Left lobe of liver (tissue), 2 donors: ENCODE measurements around the gene CDKN2A. TPM values are rescaled to one million over a fixed set of nuclear protein-coding genes. Genes with fewer than 3 reads are reported as not detected.

Source experiments
- ATAC-seq: fragments of 200-7000 bp; cut with Tn5 transposase; one replicate; pipeline ENCODE4 v1.9.1; 2020; ENCODE audit warnings: mild to moderate bottlenecking, moderate library complexity
- DNase-seq: peaks from one replicate; pipeline ENCODE4 v3.0.0-alpha.2; 2020; ENCODE audit warnings: low spot score
- total RNA-seq: library from RNA; stranded (reverse); gene quantifications from one replicate; pipeline ENCODE4 v1.2.1, GENCODE V29; 2021
- donor health status: DM: no; HTN: no; CAD: no; lungs with moderate emphysema.
- donor health status: DM: no; HTN: yes; CAD: no.

Gene CDKN2A
- 0.55 TPM for total RNA-seq

- DNase-seq = peak; percentile 50
- ATAC-seq = peak; percentile 62
These were observed at the start of gene CDKN2A for GRCh38 chr9:21993893-21994555. Gene CDKN2A, minus strand, starts transcription at chr9:21994392.

GRCh38 chr9:22043928-22044327 is 49.7 kb upstream of the CDKN2A start:
- no peak for ATAC-seq
- DNase-seq = no peak

- DNase-seq = no peak
- ATAC-seq = peak; percentile 26
These were observed 47.6 kb upstream of the CDKN2A start for GRCh38 chr9:22041775-22042174.

GRCh38 chr9:22041344-22041743 is 47.2 kb upstream of the CDKN2A start:
- no peak for ATAC-seq
- DNase-seq = no peak

GRCh38 chr9:22040760-22041159 is 46.6 kb upstream of the CDKN2A start:
- DNase-seq (no peak), ATAC-seq (no peak)

- peak; percentile 26 for ATAC-seq
- DNase-seq = no peak
These were observed 45.1 kb upstream of the CDKN2A start for GRCh38 chr9:22039258-22039657.

- DNase-seq (no peak), ATAC-seq (peak; percentile 68)
These were observed 43.9 kb upstream of the CDKN2A start for GRCh38 chr9:22037954-22038690.

- ATAC-seq = no peak
- no peak for DNase-seq
These were observed 42.9 kb upstream of the CDKN2A start for GRCh38 chr9:22036866-22037626.

GRCh38 chr9:22035591-22036011 is 41.4 kb upstream of the CDKN2A start:
- DNase-seq (no peak), ATAC-seq (no peak)

GRCh38 chr9:22033012-22033630 is 38.9 kb upstream of the CDKN2A start:
- no peak for ATAC-seq
- no peak for DNase-seq

GRCh38 chr9:22031655-22032411 is 37.6 kb upstream of the CDKN2A start:
- no peak for DNase-seq
- ATAC-seq = no peak

- DNase-seq (no peak), ATAC-seq (peak; percentile 49)
These were observed 36.0 kb upstream of the CDKN2A start for GRCh38 chr9:22030101-22030598.

- DNase-seq = no peak
- no peak for ATAC-seq
These were observed 35.0 kb upstream of the CDKN2A start for GRCh38 chr9:22029231-22029630.

- no peak for DNase-seq
- ATAC-seq = no peak
These were observed 34.2 kb upstream of the CDKN2A start for GRCh38 chr9:22028394-22028793.

- no peak for ATAC-seq
- no peak for DNase-seq
These were observed 32.5 kb upstream of the CDKN2A start for GRCh38 chr9:22026696-22027095.

- DNase-seq (no peak), ATAC-seq (no peak)
These were observed 28.2 kb upstream of the CDKN2A start for GRCh38 chr9:22022396-22022795.

- ATAC-seq (no peak), DNase-seq (no peak)
These were observed 16.9 kb upstream of the CDKN2A start for GRCh38 chr9:22010866-22011625.

GRCh38 chr9:22009506-22009867 is 15.3 kb upstream of the CDKN2A start:
- ATAC-seq (no peak), DNase-seq (no peak)

- peak; percentile 95 for ATAC-seq
- peak; percentile 98 for DNase-seq
These were observed 14.7 kb upstream of the CDKN2A start, which contains the start of gene CDKN2B for GRCh38 chr9:22008717-22009505. Gene CDKN2B, minus strand, starts transcription at chr9:22009305. Its CDS starts 352 bp downstream, at chr9:22008953.
